GM18909 (cell line): ENCODE results near the gene NRP1.

Experiments used
- ATAC-seq: cut with Tn5 transposase; IDR thresholded peaks from one replicate; pipeline ENCODE4 v1.9.1; 2021; ENCODE audit warnings: mild to moderate bottlenecking; ENCODE audit not compliant: unreplicated experiment, poor library complexity

NRP1 gene

GRCh38 chr10:33243703-33244102 is 90.8 kb downstream of the NRP1 start:
- ATAC-seq: no peak

GRCh38 chr10:33242931-33243330 is 91.5 kb downstream of the NRP1 start:
- ATAC-seq: no peak

- no peak for ATAC-seq
Observed at GRCh38 chr10:33241351-33241750, 93.1 kb downstream of the NRP1 start.

- no peak for ATAC-seq
Observed at GRCh38 chr10:33240931-33241330, 93.5 kb downstream of the NRP1 start.

GRCh38 chr10:33240258-33240657 is 94.2 kb downstream of the NRP1 start:
- ATAC-seq: no peak

- no peak for ATAC-seq
Observed at GRCh38 chr10:33239257-33239656, 95.2 kb downstream of the NRP1 start.

GRCh38 chr10:33238643-33239042 is 95.8 kb downstream of the NRP1 start:
- ATAC-seq: no peak

GRCh38 chr10:33237736-33238624 is 96.5 kb downstream of the NRP1 start:
- no peak for ATAC-seq

- ATAC-seq: no peak
Observed at GRCh38 chr10:33236916-33237315, 97.6 kb downstream of the NRP1 start.

GRCh38 chr10:33235951-33236350 is 98.5 kb downstream of the NRP1 start:
- no peak for ATAC-seq

GRCh38 chr10:33235251-33235884 is 99.1 kb downstream of the NRP1 start:
- ATAC-seq: no peak

- no peak for ATAC-seq
Observed at GRCh38 chr10:33234831-33235237, 99.6 kb downstream of the NRP1 start.

GRCh38 chr10:33233635-33234034 is 100.8 kb downstream of the NRP1 start:
- no peak for ATAC-seq

GRCh38 chr10:33233221-33233620 is 101.2 kb downstream of the NRP1 start:
- ATAC-seq: no peak

GRCh38 chr10:33231621-33232350 is 102.7 kb downstream of the NRP1 start:
- ATAC-seq: no peak

GRCh38 chr10:33229949-33230267 is 104.6 kb downstream of the NRP1 start:
- ATAC-seq: no peak

- no peak for ATAC-seq
Observed at GRCh38 chr10:33229252-33229948, 105.1 kb downstream of the NRP1 start.

- no peak for ATAC-seq
Observed at GRCh38 chr10:33228426-33228825, 106.0 kb downstream of the NRP1 start.

GRCh38 chr10:33227489-33227888 is 107.0 kb downstream of the NRP1 start:
- ATAC-seq: no peak

- ATAC-seq: no peak
Observed at GRCh38 chr10:33224251-33224965, 110.1 kb downstream of the NRP1 start.
